GM10266 (cell line): Measurements from ENCODE around the gene KRT82.
"Not testable (repeated sequence)": the region's sequence is repeated elsewhere in the genome, so short reads cannot be mapped to it uniquely, and the experiment has no call there.

ENCODE experiments used
- DNase-seq: peaks from one replicate; pipeline ENCODE4 v3.0.0; 2012; ENCODE audit errors: extremely low spot score
- TF ChIP-seq, protein P1 (sequence below): IDR thresholded peaks from 2 replicates; pipeline ENCODE4 v1.5.1; 2012; ENCODE audit warnings: mild to moderate bottlenecking, low read depth; ENCODE audit not compliant: control insufficient read depth, insufficient read depth; ENCODE audit errors: missing control alignments

Gene KRT82

DNA sequence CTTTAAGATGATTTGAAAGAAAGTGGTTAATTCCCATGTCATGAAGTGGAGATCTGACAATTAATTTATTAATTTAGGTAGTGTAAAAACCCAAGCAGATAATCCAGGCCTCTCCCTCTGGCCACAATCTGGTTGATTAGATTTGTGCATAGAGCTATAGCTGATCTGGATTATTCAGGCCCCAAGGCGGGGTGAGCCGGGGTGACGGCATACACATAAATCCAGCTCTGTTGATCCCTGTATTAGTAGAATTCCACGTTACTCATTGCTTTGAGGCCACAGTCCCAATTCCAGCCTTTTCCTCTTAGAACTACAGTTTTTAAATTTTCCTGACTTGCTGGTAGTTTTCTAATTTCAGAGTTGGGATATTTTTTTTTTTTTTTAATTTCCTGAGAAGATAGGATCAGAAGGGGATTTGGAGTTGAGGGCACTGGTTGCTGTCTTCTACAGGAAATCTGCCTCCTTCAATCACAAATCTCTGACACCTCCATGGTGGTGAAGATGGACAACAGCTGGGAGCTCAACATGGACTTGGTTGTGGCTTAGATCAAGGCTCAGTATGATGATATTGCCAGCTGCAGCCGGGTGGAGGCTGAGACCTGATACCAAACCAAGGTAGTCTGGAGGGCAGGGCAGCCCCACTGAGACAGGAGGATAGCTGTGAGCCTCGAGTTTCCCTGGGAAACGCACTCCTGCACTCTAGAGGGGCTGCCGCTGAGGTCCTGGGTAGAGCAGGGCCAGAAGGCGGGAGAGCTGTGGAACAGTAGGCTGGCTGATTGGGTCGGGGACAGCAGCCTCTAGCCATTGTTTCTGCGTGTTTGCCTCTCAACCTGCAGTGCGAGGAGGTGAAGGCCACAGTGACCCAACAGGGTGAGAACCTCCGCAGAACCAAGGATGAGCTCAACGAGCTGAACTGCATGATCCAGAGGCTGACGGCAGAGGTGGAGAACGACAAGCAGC lies 58.3 kb downstream of the KRT82 start:
- no peak for DNase-seq
- TF ChIP-seq, protein P1, sequence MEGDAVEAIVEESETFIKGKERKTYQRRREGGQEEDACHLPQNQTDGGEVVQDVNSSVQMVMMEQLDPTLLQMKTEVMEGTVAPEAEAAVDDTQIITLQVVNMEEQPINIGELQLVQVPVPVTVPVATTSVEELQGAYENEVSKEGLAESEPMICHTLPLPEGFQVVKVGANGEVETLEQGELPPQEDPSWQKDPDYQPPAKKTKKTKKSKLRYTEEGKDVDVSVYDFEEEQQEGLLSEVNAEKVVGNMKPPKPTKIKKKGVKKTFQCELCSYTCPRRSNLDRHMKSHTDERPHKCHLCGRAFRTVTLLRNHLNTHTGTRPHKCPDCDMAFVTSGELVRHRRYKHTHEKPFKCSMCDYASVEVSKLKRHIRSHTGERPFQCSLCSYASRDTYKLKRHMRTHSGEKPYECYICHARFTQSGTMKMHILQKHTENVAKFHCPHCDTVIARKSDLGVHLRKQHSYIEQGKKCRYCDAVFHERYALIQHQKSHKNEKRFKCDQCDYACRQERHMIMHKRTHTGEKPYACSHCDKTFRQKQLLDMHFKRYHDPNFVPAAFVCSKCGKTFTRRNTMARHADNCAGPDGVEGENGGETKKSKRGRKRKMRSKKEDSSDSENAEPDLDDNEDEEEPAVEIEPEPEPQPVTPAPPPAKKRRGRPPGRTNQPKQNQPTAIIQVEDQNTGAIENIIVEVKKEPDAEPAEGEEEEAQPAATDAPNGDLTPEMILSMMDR, result no peak

DNA sequence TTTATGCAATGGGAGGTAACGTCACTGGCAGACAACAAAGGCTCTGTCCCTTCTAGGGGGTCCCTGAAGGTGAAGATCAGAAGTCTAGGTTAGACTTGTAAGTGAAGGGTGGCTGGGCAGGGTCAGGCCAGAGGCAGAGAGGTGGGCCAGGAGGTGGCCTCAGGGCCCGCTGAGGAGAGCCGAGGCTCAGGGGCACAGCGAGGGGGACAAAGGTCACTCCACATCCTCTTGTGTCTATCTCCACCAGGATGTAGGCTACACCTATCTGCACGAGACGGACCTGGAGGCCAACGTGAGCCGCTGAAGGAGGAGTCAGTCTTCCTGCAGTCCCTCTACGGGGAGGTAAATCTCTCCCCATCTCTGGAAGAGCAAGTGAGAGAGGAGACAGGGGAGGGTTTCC lies 59.1 kb downstream of the KRT82 start:
- TF ChIP-seq, protein P1, result no peak
- no peak for DNase-seq

DNA sequence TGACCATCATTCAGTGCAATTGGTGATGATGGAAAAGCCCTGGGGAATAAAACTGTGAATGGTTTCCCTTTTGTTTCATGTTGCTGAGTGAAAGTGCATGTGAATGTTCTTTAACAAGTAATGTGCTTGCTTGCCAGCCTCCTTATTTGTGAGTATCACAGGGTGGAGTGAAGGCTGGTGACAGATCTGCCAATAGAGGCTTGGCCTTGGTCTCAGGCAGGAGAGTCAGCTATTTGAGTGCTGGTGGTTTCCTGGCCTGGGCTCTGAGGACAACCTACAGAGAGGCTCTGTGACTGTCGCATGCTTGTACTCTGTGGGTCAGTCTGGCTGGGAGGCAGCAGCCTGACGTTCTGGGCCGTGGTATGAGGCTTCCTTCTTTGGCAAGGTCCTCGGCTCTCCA lies 59.5 kb downstream of the KRT82 start:
- TF ChIP-seq, protein P1, result no peak
- no peak for DNase-seq

DNA sequence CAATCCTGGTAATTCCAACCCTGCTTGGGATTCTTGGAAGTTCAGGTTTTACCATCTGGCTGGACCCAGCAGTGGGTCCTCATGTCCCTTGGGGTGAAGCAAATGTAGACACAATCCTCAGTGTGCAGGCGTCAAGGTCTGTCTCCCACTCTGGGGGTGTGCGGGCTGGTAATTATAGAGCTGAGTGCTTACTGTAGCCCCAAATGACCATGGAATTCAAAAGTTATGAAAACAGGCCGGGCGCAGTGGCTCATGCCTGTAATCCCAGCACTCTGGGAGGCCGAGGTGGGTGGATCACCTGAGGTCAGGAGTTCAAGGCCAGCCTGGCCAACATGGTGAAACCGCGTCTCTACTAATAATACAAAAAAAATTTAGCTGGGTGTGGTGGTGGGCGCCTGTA lies 61.1 kb downstream of the KRT82 start:
- DNase-seq, result not testable (repeated sequence)

DNA sequence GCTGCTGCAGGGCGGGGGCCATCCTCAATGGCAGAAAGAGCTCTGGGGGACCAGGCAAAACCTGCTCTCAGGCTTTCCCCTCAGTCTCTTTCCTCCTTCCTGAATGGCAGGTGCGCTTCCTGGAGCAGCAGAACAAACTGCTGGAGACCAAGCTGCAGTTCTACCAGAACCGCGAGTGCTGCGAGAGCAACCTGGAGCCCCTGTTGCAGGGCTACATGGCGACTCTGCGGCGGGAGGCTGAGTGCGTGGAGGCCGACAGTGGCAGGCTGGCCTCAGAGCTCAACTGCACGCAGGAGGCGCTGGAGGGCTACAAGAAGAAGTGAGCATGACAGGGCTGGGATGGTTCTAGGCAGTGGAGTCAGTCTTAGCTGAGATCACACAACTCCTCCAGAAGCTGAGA lies 62.0 kb downstream of the KRT82 start:
- no peak for DNase-seq
- TF ChIP-seq, protein P1, result no peak
